Epidermal melanocyte (primary cell): ENCODE measurements around the gene BASP1.
"Not testable (repeated sequence)": the region's sequence is repeated elsewhere in the genome, so short reads cannot be mapped to it uniquely, and the experiment has no call there.

Source experiments
- DNase-seq: peaks from one replicate; pipeline ENCODE4 v3.0.0; 2011; ENCODE audit warnings: low spot score; ENCODE audit not compliant: insufficient read length

The BASP1 gene

DNA sequence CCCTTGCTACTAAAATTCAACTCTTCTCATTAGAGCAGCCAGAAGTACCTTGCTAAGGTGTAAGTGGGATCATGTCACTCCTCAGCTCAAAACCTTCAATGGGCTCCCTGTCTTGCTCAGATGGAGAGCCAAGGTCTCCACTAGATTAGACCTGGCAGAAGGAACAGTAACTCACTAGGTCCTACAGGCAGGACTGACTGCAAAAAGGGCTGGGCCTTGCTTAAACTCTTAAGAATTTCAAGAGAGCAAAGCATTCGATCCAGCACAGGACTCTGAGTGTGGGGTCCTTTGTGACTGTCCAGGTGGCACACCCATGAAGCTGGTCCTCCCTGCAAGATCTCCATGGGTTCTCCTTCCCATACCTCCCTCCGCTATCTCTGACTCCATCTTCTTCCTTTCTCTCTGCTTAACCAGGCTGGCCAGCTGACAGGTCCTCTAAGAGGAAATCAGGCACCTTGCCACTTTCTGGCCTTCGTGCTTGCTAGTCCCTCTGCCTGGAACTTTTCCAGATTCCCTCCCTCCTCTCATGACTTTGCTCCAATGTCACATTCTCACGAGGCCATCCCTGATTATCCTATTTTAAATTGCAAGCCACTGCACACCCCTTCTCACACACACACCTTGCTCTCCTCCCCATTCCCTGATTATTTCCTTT, 70.2 kb downstream of the BASP1 start:
- DNase-seq: no peak

- no peak for DNase-seq
Measured at GRCh38 chr5:17288570-17288969, 71.1 kb downstream of the BASP1 start.

DNA sequence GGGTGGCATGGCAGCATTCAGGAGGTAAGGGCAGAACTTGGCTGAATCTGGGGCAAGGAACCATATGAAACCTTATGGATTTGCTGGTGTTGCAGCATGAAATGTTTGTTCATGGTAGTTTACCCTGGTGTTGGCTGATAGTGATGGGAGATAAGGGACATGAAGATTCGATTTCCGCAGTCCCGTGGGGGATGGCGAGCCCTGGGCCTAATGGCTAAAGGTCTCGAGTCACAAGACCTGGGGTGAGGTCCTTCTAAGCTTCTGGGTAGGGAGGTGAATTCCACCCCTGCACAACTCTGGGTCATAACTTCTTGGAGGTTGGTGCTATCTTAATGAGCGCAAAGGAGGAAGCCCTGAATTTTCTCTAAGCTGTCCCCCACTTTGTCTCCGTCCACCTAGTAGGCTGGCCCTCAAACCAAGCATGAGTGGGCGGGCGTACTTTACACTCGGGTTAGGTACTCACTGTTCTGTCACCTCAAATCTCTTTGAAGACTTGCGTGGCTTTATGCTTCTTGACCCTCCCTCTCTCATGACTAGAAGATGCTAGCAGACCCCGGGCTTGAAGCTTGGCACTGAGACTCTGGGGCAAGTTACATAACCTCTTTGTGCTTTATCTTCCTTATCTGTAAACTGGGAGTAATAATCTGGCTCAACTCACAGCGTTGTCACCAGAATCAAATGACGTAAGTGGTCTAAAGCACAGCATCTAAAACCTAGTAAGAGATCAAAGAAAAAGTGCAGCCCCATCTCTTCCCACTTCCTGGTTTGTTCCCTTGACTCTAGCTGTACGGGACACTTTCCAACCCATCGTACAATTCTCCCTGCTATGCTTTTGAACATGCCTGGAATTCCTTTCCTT, 72.5 kb downstream of the BASP1 start:
- DNase-seq: no peak

- no peak for DNase-seq
Measured at GRCh38 chr5:17290540-17290974, 73.1 kb downstream of the BASP1 start.

- DNase-seq: no peak
Measured at GRCh38 chr5:17292434-17293015, 75.1 kb downstream of the BASP1 start.

GRCh38 chr5:17294639-17295311, 77.3 kb downstream of the BASP1 start:
- no peak for DNase-seq

- no peak for DNase-seq
Measured at GRCh38 chr5:17295671-17296070, 78.2 kb downstream of the BASP1 start.

GRCh38 chr5:17302106-17302505, 84.7 kb downstream of the BASP1 start:
- no peak for DNase-seq

GRCh38 chr5:17302604-17303003, 85.2 kb downstream of the BASP1 start:
- no peak for DNase-seq

GRCh38 chr5:17304282-17304681, 86.9 kb downstream of the BASP1 start:
- DNase-seq: no peak

DNA sequence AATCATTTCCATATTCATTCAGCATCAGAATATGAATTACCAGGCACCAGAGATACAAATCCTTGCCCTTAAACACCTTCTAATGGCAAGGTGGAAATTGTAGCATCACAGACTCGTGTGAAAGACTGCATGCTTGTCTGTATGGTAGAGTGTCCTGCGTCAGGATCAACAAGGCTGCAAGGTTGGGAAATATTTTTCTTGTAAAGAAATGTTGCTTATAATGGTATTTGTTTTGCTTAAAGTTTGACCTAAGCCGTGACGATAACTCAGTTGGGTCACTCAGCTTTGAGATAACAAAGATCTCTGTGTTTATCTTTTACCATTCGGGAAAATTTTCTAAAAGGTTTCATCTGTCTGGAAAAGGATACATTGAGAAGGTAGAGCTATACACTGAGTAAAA, 87.6 kb downstream of the BASP1 start:
- DNase-seq: no peak

DNA sequence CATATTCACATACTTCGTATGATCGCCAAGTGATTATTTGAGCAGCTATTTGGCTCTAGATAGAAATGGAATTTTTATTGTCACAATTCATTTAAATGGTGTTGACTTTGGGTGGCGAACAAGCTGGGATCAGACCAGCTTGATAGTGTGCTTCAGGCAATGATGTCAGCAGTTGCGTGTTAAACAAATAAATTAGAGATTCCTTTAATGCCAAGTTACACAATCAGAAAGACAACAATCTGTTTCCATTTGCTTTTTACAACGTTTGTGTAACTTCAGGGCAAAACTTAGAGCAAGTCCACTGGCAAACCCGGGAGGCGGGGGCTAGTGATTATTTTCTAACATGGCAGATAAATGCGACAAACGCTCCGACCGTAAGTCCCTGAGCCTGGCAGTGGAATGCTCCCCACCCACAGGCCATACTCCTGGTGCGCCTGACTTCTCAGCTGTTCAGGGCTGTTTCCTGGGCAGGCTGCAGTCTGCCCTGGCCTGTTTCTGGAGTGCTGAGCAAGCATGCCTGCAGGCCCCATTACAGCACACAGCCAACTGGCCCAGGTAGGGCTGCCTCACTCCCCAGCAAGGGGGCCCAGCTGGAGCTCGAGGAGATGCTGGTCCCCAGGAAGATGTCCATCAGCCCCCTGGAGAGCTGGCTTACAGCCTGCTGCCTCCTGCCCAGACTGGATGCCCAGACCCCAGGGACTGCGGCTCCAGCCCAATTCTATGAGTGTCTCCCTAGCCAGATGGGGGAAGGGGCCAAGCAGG, 88.7 kb downstream of the BASP1 start:
- DNase-seq: no peak

GRCh38 chr5:17306726-17307091, 89.3 kb downstream of the BASP1 start:
- DNase-seq: no peak

DNA sequence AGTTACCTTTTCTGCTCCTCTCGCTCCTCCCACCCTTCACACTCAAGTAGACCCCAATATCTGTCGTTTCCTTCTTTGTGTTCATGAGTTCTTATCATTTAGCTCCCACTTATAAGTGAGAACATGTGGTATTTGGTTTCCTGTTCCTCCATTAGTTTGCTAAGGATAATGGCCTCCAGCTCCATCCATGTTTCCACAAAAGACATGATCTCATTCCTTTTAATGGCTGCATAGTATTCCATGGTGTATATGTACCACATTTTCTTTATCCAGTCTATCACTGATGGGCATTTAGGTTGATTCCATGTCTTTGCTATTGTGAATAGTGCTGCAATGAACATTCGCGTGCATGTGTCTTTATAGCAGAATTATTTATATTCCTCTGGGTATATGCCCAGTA, 90.0 kb downstream of the BASP1 start:
- DNase-seq: not testable (repeated sequence)

GRCh38 chr5:17308326-17309065, 91.1 kb downstream of the BASP1 start:
- no peak for DNase-seq

- no peak for DNase-seq
Measured at GRCh38 chr5:17309462-17309861, 92.0 kb downstream of the BASP1 start.

DNA sequence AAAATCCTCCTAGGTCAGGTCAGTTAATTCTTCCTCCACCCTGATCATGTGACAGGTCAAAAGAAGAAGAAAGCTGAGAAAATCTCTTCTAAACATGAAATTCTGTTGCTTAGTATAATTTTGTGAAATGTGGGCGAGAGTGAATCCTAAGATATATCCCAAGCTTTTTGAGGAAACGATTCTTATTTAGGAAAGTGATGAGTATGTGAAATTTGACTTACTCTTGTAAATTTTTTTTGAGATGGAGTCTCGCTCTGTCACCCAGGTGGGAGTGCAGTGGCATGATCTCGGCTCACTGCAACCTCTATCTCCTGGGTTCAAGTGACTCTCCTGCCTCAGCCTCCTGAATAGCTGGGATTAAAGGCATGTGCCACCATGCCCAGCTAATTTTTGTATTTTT, 93.1 kb downstream of the BASP1 start:
- not testable (repeated sequence) for DNase-seq

GRCh38 chr5:17311811-17312210, 94.4 kb downstream of the BASP1 start:
- DNase-seq: not testable (repeated sequence)

DNA sequence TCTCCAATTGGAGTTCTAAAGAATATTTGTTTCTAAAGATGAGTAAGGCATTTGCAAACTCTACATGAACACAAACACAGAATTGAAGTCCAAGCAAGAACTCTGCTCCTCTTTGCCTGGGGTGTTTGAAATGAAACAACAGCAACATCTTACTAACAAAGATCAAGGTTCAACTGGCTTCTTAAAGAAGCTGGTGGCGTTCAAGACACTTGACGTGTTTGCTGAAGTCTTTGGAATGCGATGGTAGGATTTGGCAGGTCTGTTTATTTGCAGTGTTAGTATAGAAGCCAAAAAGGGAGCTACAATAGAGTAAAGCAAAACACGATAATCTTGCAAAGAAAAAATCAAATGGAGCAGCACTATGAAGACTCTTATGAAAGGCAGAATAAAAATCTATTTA, 94.9 kb downstream of the BASP1 start:
- DNase-seq: no peak

DNA sequence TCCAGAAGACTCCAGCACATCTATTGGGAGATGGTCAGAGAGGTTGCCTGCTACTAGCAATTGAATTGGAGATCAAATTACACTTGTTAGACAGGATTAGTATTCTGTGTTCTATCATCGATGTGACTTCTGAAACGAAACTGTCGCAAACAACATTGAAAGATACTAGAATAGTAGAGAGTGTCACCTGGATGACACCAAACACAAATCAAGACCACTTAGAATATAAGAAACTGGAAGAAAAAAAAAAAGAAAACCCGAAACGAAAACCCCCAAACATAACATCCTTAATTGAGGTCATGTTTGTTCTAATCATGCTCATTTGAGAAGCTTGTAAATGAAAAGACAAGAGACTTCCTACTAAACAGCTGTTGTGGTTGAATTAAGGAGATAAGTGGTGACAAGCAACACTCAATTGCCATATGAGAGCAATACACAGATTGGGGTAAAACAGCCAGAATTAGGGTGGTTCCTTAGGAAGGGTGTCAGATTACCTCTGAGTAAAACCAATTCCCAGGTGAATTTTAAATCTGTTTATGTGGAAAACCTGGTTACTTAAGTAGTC, 97.6 kb downstream of the BASP1 start:
- no peak for DNase-seq
